Small intestine (tissue), 7 donors: ENCODE results near the gene STK25. TPM values are rescaled to one million over a fixed set of nuclear protein-coding genes. Genes with fewer than 3 reads are reported as not detected.

Experiments
- DNase-seq, 2 donors: peaks; one replicate each; pipeline versions ENCODE4 v3.0.0 to v3.0.0-alpha.2; 2013
- FAIRE-seq: peaks from 2 replicates; lab custom pipeline; 2012; peaks lifted over from hg19 to GRCh38; lab: Jason Lieb, UNC
- H3K27ac ChIP-seq, 3 donors: one replicate each; pipeline ENCODE4 v1.5.1; 2013; ENCODE audit warnings: low read length in 2 of 3, mild to moderate bottlenecking in 2 of 3, control low read depth in 1 of 3, inconsistent platforms in 1 of 3, low read depth in 1 of 3, moderate library complexity in 1 of 3
- H3K27me3 ChIP-seq, 3 donors: one replicate each; pipeline ENCODE4 v1.6.1; 2013; ENCODE audit warnings: low read length in 3 of 3, inconsistent platforms in 1 of 3; ENCODE audit not compliant: control insufficient read depth in 3 of 3, insufficient read depth in 3 of 3
- H3K36me3 ChIP-seq, 3 donors: one replicate each; pipeline ENCODE4 v1.6.1; 2013; ENCODE audit warnings: low read length in 3 of 3, inconsistent platforms in 1 of 3, low read depth in 1 of 3, mild to moderate bottlenecking in 1 of 3, moderate library complexity in 1 of 3; ENCODE audit not compliant: control insufficient read depth in 3 of 3, insufficient read depth in 2 of 3
- H3K4me1 ChIP-seq, 3 donors: one replicate each; pipeline ENCODE4 v1.6.1; 2013; ENCODE audit warnings: low read length in 2 of 3, inconsistent platforms in 1 of 3, low read depth in 1 of 3, mild to moderate bottlenecking in 1 of 3, moderate library complexity in 1 of 3; ENCODE audit not compliant: control insufficient read depth in 3 of 3, insufficient read depth in 2 of 3
- H3K4me3 ChIP-seq, 3 donors: one replicate each; pipeline ENCODE4 v1.5.1; 2013; ENCODE audit warnings: low read length in 3 of 3, control low read depth in 1 of 3, inconsistent platforms in 1 of 3, low read depth in 1 of 3, mild to moderate bottlenecking in 1 of 3, moderate library complexity in 1 of 3
- H3K9me3 ChIP-seq, 2 donors: one replicate each; pipeline ENCODE4 v1.6.1; 2013; ENCODE audit warnings: low read depth in 1 of 2, low read length in 1 of 2; ENCODE audit not compliant: control insufficient read depth in 2 of 2, insufficient read depth in 1 of 2
- WGBS, 3 donors: extraction: QIAGEN DNeasy Blood & Tissue Kit; methylation state at CpG; one replicate each; pipeline ENCODE4 v1.1.7; 2013; 5-methylcytosine and 5-hydroxymethylcytosine counted together
- polyA plus RNA-seq, 4 donors: library from polyadenylated mRNA; stranded (reverse) in 3 of 4; unstranded in 1 of 4; fragments of 200-250 nt in 3 of 4; fragments of 120-200 nt in 1 of 4; gene quantifications; one replicate each; pipeline versions ENCODE4 v1.2.1 to v1.2.3, GENCODE V29; 2013
- donor health status: healthy with polysubstance abuse.
- donor health status: control.
- donor health status: control.
- donor health status: Bipolar disorder and iron deficiency.
- donor health status: healthy.

Gene STK25
- polyA plus RNA-seq, 4 donors: 122 to 190 (median 150) TPM

DNA sequence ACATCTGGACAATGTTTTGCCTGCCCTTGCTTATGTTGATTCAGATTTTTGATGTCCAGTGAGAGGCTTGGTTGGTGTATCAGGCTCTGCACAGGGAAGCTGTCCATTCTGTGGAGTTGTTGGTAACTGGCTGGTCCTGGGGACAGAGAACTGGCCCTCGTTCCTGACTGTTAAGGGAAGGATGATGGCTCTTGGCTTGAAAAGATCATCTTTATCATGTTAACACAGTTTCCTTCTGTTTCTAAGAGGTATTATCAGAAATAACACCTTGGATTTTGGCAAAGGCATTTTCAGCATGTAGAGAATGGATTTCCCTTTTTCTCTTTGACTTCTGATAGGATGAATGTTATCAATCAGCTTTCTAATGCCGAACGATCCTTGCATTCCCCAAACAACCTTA, 19.3 kb downstream of the STK25 start:
- FAIRE-seq: no peak
- H3K36me3 ChIP-seq: peaks cover 0 to 69% (median 6%) of the 10 kb centered on the region in 3 donors

DNA sequence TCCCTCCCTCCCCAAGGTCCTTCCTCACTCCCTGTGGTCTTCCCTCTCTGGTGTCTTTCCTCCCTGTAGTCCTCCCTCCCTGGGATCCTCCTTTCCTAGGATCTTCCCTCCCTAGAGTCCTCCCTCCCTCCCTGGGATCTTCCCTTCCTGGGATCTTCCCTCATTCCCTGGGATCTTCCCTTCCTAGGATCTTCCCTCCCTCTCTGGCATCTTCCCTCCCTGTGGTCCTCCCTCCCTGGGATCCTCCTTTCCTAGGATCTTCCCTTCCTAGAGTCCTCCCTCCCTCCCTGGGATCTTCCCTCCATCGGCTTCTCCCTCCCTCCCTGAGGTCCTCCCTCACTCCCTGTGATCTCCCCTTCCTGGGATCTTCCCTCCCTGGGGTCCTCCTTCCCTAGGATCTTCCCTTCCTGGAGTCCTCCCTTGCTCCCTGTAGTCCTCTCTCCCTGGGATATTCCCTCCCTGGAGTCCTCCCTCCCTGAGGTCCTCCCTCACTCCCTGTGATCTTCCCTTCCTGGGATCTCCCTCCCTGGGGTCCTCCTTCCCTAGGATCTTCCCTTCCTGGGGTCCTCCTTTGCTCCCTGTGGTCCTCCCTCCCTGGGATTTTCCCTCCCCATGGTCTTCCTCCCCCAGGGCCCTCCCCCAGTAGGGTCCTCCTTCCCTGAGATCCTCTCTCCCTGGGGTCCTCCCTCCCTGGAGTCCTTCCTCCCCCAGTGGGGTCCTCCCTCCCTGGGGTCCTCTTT, 23.0 kb downstream of the STK25 start:
- Histone ChIP-seq H3K36me3 (peaks cover 0 to 51% (median 4%) of the 10 kb centered on the region in 3 donors), H3K27ac (no peak overlapping the region), H3K27me3 (no peaks in the 10 kb centered on the region), H3K4me3 (no peak overlapping the region), H3K9me3 (no peaks in the 10 kb centered on the region), H3K4me1 (peaks cover 0 to 3% (median 2%) of the 10 kb centered on the region in 3 donors)
- FAIRE-seq: no peak
- no peak for DNase-seq
- 81 to 100% (median 85%) methylated on average over 1 of the region's 1 CpG for WGBS, 3 donors

More for the DNA sequence above, 19.3 kb downstream of the STK25 start:
- H3K27me3 ChIP-seq: no peaks in the 10 kb centered on the region
- DNase-seq: no peak
- WGBS, 3 donors: 81 to 87% (median 86%) methylated on average over 3 of the region's 3 CpGs
- H3K4me1 ChIP-seq: peaks cover 0 to 3% (median 2%) of the 10 kb centered on the region in 3 donors
- no peak overlapping the region for H3K27ac ChIP-seq
- H3K4me3 ChIP-seq: no peak overlapping the region
- H3K9me3 ChIP-seq: no peaks in the 10 kb centered on the region

DNA sequence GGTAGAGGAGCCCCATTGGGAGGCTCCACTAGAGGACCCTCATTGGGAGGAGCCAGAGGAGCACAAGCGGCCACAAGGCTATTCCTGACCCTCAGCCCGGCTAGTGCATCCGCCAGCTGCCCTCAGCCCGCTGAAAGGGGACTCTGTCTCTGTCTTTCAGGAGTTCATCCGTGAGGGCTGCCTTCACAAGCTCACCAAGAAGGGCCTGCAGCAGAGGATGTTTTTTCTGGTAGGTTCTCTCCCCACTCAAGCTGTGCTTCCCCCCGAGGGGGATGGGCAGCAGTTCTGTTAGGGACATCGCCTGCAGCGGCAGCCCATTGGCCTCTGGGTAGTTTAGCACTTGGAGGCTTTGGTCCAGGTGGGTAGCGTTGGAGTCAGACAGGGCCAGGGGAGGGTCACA, 25.1 kb downstream of the STK25 start:
- no peaks in the 10 kb centered on the region for H3K4me1 ChIP-seq
- DNase-seq (no peak), FAIRE-seq (no peak)
- H3K4me3 ChIP-seq: no peak overlapping the region
- WGBS, 3 donors: 92 to 96% (median 94%) methylated on average over 9 of the region's 9 CpGs
- H3K27me3 ChIP-seq: no peaks in the 10 kb centered on the region
- no peak overlapping the region for H3K27ac ChIP-seq
- peaks cover 0 to 52% (median 4%) of the 10 kb centered on the region in 3 donors for H3K36me3 ChIP-seq
- H3K9me3 ChIP-seq: no peaks in the 10 kb centered on the region

DNA sequence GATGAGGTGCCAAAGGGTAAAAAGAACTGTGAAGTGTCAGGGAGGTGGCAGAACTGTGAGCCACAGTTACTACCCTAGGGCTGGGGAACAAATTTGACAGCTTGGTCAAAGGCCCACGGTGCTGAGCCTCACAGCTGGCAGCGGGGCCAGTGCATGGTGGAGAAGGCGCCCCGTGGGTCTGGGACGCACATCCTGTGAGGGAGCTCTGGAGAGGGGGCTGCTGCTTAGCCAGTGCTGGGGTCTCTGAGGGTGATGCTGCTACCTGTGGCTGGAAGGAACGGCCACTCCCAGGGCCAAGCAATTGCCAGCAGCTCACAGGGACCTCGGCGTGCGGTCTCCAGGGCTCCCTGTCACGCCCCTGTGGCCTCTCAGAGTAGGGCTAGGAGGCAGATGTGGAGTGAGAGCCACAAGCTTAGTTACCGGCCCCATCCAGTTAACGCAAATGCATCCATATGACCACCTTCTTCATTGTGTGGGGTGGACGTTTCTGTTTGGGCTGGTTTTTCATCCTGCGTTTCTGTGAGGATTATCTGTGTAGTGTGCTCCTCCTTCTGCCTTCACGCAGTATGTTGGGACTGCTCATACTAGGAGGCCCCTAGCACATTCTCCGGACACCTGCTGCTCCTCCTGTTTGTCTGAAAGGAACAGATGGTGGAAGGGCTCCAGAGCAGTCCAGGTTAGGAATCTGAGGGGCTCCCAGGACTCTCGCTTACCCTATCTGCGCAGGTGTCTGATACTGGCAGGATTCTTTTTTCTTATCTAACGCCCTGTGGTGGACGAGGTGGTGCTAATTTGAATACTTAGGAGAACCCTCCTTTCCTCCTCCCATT, 26.0 kb downstream of the STK25 start:
- Histone ChIP-seq H3K36me3 (peaks cover 0 to 55% (median 4%) of the 10 kb centered on the region in 3 donors), H3K4me3 (no peak overlapping the region), H3K9me3 (no peaks in the 10 kb centered on the region), H3K4me1 (no peaks in the 10 kb centered on the region), H3K27ac (no peak overlapping the region), H3K27me3 (no peaks in the 10 kb centered on the region)
- DNase-seq: no peak
- no peak for FAIRE-seq
- 86 to 88% (median 86%) methylated on average over 20 of the region's 20 CpGs for WGBS, 3 donors

DNA sequence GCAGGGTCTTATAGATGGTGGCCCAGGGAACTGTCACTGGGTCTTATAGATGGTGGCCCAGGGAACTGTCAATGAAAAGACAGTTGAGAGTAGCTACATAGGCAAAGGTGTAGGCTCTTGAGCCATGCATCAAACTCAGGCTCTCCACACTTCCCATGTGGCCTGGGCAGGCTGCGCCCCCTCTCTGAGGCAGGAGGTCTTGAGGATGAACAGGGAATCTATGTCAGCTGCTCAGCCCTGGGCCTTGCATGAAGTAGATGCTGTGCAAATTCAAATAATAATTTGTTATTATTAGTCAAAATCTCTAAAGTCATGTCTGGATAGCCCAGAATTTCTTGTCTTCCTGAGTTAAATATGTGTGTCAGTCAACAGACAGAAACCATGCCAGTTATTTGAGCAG, 26.7 kb downstream of the STK25 start:
- FAIRE-seq: no peak
- no peaks in the 10 kb centered on the region for H3K9me3 ChIP-seq
- H3K36me3 ChIP-seq: peaks cover 0 to 55% (median 4%) of the 10 kb centered on the region in 3 donors
- WGBS, 3 donors: 94 to 100% (median 100%) methylated on average over 1 of the region's 1 CpG
- H3K4me1 ChIP-seq: no peaks in the 10 kb centered on the region
- no peak overlapping the region for H3K4me3 ChIP-seq
- DNase-seq: no peak
- no peaks in the 10 kb centered on the region for H3K27me3 ChIP-seq
- no peak overlapping the region for H3K27ac ChIP-seq

DNA sequence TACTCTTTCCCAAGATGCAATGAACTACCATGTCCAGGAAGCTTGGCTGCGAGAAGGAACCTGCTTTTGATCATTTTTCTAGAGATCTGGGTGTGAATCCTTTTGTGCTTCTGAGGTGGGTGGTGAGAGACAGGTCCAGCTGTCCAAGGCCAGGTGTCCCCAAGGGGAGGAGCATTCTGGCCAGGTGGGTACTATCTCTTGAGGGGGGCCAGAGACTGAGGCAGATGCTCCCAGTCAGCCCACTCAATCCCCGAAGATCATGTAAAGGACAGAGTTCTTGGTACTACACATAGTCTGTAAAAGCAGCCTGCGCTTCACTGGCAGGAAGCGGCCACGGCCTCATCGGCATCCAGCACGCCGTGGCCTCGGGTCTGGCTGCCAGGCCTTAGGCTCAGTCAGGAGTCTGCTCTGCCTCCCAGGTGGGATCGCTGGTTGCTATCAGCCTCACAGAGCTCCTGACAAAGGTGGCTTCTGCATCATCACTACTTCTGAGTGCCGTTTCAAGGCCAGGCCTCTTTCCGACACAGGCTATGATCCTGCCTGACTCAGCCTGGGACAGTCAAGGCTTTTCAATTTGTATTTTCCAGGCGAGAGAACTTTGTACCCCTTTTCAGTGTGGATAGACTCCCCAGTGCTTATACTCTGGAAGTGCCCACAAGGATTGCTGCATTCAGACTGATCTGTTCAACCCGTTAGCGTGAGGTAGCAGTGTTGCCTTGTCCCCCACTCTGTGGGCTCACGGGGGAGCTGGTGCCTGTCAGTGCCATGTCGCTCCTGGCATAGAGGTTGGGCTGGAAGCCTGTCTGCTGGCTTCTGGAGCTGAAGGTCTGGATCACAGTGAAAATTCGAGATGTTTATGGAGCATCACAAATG, 29.1 kb downstream of the STK25 start:
- Histone ChIP-seq H3K9me3 (no peaks in the 10 kb centered on the region), H3K36me3 (peaks cover 0 to 50% (median 4%) of the 10 kb centered on the region in 3 donors), H3K27ac (no peak overlapping the region), H3K4me1 (no peaks in the 10 kb centered on the region), H3K4me3 (no peak overlapping the region), H3K27me3 (no peaks in the 10 kb centered on the region)
- FAIRE-seq: no peak
- no peak for DNase-seq
- WGBS, 3 donors: 89 to 93% (median 91%) methylated on average over 18 of the region's 18 CpGs

DNA sequence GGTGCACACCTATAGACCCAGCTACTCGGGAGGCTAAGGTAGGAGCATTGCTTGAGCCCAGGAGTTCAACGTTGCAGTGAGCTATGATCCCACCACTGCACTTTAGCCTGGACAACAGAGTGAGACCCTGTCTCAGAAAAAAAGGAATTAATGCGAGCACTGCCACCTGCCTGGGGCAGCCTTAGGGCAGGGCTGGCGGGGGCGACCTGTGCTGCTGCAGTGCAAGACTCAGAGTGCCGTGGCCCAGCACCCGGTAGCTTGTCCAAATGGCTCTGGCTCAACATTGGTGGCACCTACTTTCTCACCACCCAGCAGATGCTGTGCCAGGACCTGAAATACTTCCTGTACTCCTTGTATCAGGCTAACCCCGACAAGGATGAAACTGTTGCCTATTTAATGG, 30.2 kb downstream of the STK25 start:
- Histone ChIP-seq H3K27ac (no peak overlapping the region), H3K4me1 (no peaks in the 10 kb centered on the region), H3K27me3 (no peaks in the 10 kb centered on the region), H3K9me3 (no peaks in the 10 kb centered on the region), H3K36me3 (peaks cover 0 to 46% (median under 1%) of the 10 kb centered on the region in 3 donors), H3K4me3 (no peak overlapping the region)
- DNase-seq (no peak), FAIRE-seq (no peak)
- WGBS, 3 donors: 87 to 96% (median 93%) methylated on average over 8 of the region's 8 CpGs

DNA sequence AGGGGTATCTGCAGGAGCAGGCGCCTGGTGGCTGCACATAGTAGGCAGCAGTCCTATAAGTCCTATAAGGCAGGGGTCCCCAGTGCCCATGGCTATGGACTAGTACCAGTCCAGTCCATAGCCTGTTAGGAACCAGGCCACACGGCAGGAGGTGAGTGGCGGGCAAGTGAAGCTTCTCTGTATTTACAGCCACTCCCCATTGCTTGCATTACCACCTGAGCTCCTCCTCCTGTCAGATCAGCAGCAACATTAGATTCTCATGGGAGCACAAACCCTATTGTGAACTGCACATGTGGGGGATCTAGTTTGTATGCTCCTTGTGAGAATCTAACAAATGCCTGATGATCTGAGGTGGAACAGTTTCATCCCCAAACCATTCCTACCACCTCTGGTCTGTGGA, 33.1 kb downstream of the STK25 start:
- H3K27ac ChIP-seq: no peak overlapping the region
- no peaks in the 10 kb centered on the region for H3K4me1 ChIP-seq
- no peak for DNase-seq
- FAIRE-seq: no peak
- H3K36me3 ChIP-seq: peaks cover 0 to 51% (median 2%) of the 10 kb centered on the region in 3 donors
- H3K4me3 ChIP-seq: no peak overlapping the region
- H3K27me3 ChIP-seq: no peaks in the 10 kb centered on the region
- H3K9me3 ChIP-seq: no peaks in the 10 kb centered on the region
- WGBS, 3 donors: 90 to 97% (median 90%) methylated on average over 3 of the region's 3 CpGs
